Activated CD8-positive, alpha-beta memory T cell treated with anti-CD3 and anti-CD28 coated beads for 36 hours (primary cell): Measurements from ENCODE around the gene MXD3. TPM values are rescaled to one million over a fixed set of nuclear protein-coding genes. Genes with fewer than 3 reads are reported as not detected.
"Not testable (repeated sequence)": the region's sequence is repeated elsewhere in the genome, so short reads cannot be mapped to it uniquely, and the experiment has no call there.

Experiments used
- CTCF ChIA-PET: fragments of 350-600 bp; sonication (Branson Sonifier 250); formaldehyde crosslinking; loops from one replicate; lab custom pipeline; 2021; ENCODE audit warnings: antibody characterized with exemption; lab: Charles Lee
- POLR2A ChIA-PET: fragments of 350-600 bp; sonication (Branson Sonifier 250); formaldehyde crosslinking; loops from one replicate; lab custom pipeline; 2021; ENCODE audit warnings: antibody characterized with exemption; lab: Charles Lee
- total RNA-seq, 2 experiments: library from RNA; stranded (reverse); gene quantifications; one replicate each; pipeline ENCODE4 v1.2.3, GENCODE V29; 2021

Gene MXD3
- total RNA-seq, 2 experiments from 2014 or later = 11.0 to 11.8 TPM

DNA sequence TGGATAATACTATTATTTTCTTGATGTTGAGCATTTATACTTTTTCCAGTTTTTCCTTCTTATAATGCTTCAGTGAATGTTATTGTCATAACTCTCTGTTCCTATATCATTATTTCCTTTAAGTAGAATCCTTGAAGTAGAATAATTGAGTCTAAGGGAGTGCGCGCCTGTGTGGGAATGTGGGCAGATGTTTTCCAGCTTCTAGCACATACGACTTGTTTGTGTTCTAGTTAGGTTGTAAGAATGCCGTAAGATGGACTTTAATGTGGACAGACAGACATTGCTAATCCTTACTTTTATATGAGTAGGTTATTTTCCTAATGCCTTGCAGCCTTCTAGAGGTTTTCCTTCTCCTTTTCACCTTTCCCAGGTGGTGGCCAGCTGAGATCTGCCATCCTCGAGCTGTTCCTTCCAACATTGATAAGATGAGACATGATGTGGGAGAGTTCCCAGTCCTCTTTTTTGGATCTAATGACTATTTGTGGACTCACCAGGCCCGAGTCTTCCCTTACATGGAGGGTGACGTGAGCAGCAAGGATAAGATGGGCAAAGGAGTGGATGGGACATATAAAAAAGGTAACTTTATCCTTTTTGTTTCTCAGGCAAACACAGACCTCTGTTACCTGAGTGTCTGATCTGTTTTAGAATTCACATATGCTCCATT is 42.3 kb downstream of the MXD3 start:
- ChIA-PET CTCF (no interaction called here), POLR2A (no interaction called here)

DNA sequence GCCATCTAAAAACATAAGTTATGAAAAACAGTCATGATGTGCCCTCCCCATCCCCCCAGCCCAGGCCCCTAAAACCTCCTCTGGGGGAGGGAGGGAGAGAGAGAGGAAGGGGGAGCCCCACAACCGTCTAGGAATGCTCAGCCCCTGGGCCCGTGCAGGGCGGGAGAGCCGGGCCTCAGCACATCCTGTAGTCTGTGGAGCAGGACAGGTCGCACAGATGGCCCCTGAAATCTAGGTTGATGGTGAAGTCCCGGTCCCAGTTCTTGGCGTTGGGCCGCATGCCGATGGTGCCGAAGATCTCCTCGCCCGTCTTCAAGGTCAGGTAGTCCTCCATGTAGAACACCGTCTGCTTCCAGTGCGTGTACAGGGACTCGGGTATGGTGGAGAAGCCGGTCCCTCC is 46.3 kb downstream of the MXD3 start:
- CTCF ChIA-PET = no interaction called here
- POLR2A ChIA-PET = no interaction called here

DNA sequence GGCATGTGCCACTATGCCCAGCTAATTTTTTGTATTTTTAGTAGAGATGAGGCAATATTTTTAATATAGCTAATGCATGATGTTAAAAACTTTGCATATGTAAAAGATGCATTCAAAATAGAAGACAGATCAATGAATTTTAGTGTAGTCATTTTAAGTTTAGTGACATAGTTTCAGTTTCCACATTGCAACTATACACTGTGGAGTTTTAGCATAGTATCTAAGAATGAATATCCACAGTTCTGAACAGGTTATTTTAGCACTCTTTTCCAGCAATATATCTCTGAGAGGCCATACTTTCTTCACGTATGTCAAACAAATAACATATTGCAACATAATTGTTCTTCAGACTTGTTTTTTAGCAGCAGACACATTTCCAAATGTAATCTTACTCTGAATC is 47.5 kb downstream of the MXD3 start:
- POLR2A ChIA-PET = no interaction called here
- CTCF ChIA-PET = no interaction called here

GRCh38 chr5:177261510-177261909 is 50.2 kb downstream of the MXD3 start:
- POLR2A ChIA-PET = interaction anchor here (0.6 kb wide), 1 partner anchor 75 kb away, joined by 8 read pairs; no protein-coding TSS in a partner anchor
- CTCF ChIA-PET = no interaction called here

DNA sequence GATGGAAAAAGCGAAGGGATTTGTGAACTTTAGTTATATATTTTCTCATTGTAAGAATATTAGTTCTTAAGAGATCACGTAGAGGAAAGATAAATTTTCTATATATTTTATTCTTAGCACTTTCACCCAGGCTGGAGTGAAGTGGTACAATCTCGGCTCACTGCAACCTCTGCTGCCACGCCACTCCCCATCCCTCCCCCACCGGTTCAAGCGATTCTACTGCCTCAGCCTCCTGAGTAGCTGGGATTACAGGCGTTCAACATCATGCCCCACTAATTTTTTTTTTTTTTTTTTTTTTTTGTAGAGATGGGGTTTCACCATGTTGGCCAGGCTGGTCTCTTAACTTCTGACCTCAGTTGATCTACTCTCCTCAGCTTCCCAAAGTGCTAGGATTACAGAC is 50.7 kb downstream of the MXD3 start:
- ChIA-PET CTCF (no interaction called here), POLR2A (interaction anchor here (0.6 kb wide), 1 partner anchor 75 kb away, joined by 8 read pairs; no protein-coding TSS in a partner anchor)

- CTCF ChIA-PET, POLR2A ChIA-PET: not testable (repeated sequence)
Observed at GRCh38 chr5:177258711-177259110, 53.0 kb downstream of the MXD3 start.

Other genes starting within 250 kb of the MXD3 start
- gene FGFR4, start 225.0 kb downstream of the MXD3 start, total RNA-seq = 1 to 10 TPM in 1 of 2 experiments, under 1 TPM in 1; 0.97 to 1.2 TPM
- gene NSD1, start 178.1 kb downstream of the MXD3 start, total RNA-seq = 10 to 100 TPM; 78.6 to 80.4 TPM
- gene RAB24, start 8.2 kb downstream of the MXD3 start, total RNA-seq = 10 to 100 TPM; 33.5 TPM
- gene PRELID1, start 8.1 kb downstream of the MXD3 start, total RNA-seq = 100 to 1,000 TPM; 360 to 372 TPM
- 100 to 1,000 TPM; 110 to 117 TPM for gene LMAN2, start 39.8 kb upstream of the MXD3 start, total RNA-seq
- gene RGS14, start 46.0 kb upstream of the MXD3 start, total RNA-seq = 10 to 100 TPM; 42.8 to 43.5 TPM
- not detected for gene SLC34A1, start 72.5 kb upstream of the MXD3 start, total RNA-seq
- gene PFN3, start 88.8 kb upstream of the MXD3 start, total RNA-seq = not detected
- gene F12, start 97.7 kb upstream of the MXD3 start, total RNA-seq = 10 to 100 TPM; 12.0 to 12.7 TPM
- 100 to 1,000 TPM; 179 to 180 TPM for gene GRK6, start 114.8 kb upstream of the MXD3 start, total RNA-seq
- 10 to 100 TPM; 18.7 to 20.1 TPM for gene PRR7, start 134.9 kb upstream of the MXD3 start, total RNA-seq
- gene DBN1, start 161.7 kb upstream of the MXD3 start, total RNA-seq = 100 to 1,000 TPM; 102 to 104 TPM
- 10 to 100 TPM; 50.0 to 51.5 TPM for gene PDLIM7, start 185.7 kb upstream of the MXD3 start, total RNA-seq
- gene DOK3, start 197.9 kb upstream of the MXD3 start, total RNA-seq = 1 to 10 TPM; 9.8 TPM
- 100 to 1,000 TPM; 204 to 212 TPM for gene DDX41, start 205.1 kb upstream of the MXD3 start, total RNA-seq
- 10 to 100 TPM; 58.7 to 59.3 TPM for gene FAM193B, start 242.7 kb upstream of the MXD3 start, total RNA-seq